Esophagus squamous epithelium (tissue), 4 donors: ENCODE results near the gene SCN8A.

ENCODE experiments used
- CTCF ChIP-seq, 6 experiments: fragments of 450-650 bp in 4 of 6; fragments of 200-600 bp in 2 of 6; sonication (generic) in 2 of 6; IDR thresholded peaks; one replicate each; pipeline ENCODE4 v1.5.1; 2016 to 2019; ENCODE audit warnings: antibody characterized with exemption in 6 of 6, mild to moderate bottlenecking in 4 of 6, moderate library complexity in 4 of 6
- POLR2A ChIP-seq, 4 donors: fragments of 450-650 bp; IDR thresholded peaks; one replicate each; pipeline ENCODE4 v1.6.1; 2017; ENCODE audit warnings: antibody characterized with exemption in 4 of 4, mild to moderate bottlenecking in 4 of 4, moderate library complexity in 3 of 4

- TF ChIP-seq POLR2A (IDR thresholded peaks at IDR 0.05), result no peak
- TF ChIP-seq CTCF (IDR thresholded peaks at IDR 0.05), result no peak
These were observed 155.4 kb downstream of the SCN8A start for GRCh38 chr12:51746416-51746815.
